GM23248 (cell line): ENCODE data around the gene CDH1.

Experiments
- EZH2 ChIP-seq: fragments of 200-600 bp; sonication (generic); IDR thresholded peaks from 2 replicates; pipeline ENCODE4 v1.6.1; 2018; ENCODE audit warnings: antibody characterized with exemption, mild to moderate bottlenecking; ENCODE audit not compliant: insufficient read depth, poor library complexity, severe bottlenecking
- EZH2phosphoT487 ChIP-seq: fragments of 200-600 bp; sonication (generic); IDR thresholded peaks from 2 replicates; pipeline ENCODE4 v1.6.1; 2018; ENCODE audit warnings: antibody characterized with exemption, moderate library complexity, mild to moderate bottlenecking, low read depth; ENCODE audit not compliant: insufficient read depth

- TF ChIP-seq EZH2 (no peak), EZH2phosphoT487 (no peak)
Observed at GRCh38 chr16:68848786-68849185, 111.7 kb downstream of the CDH1 start.
